GM19328 (cell line): ENCODE measurements around the gene C5orf24.
A peak's percentile ranks its signal among the peaks of the same experiment; 100 is the strongest.

ENCODE experiments used
- ATAC-seq: cut with Tn5 transposase; IDR thresholded peaks from one replicate; pipeline ENCODE4 v1.9.1; 2021; ENCODE audit warnings: mild to moderate bottlenecking, moderate library complexity; ENCODE audit not compliant: unreplicated experiment

The C5orf24 gene

DNA sequence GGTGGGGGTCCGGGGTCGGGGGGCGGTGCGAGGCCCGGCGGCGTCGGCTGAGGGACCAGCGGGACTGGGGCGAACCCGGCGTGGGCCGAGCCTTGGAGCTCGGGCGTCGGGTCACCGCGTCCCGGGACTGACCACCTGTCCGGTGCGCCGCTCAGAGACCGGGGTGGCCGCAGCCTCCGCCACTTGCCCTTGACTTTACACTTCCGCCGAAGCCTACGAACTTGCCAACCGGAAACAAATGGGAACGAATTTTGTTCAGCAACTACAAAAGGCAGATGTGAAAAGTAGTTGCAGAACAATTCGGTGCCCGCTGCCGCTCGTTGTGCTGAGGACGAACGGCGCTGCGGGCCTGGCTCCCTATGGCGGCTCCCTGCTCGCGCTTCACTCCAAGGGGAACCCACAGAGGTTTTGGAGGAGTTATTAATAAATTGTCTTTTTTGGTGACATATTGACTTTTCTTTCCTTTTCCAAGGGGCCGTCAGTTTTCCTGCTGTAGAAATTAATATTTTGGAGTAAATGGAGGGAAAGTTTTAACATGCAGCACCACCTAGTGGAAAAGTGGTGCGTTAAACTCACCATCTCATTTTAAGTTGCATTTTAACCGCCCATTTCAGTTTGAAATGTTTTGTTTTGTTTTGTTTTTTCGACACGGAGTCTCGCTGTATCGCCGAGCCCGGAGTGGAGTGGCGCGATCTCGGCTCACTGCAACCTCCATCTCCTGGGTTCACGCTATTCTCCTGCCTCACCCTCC is 59.7 kb downstream of the C5orf24 start:
- peak; percentile 7 for ATAC-seq

DNA sequence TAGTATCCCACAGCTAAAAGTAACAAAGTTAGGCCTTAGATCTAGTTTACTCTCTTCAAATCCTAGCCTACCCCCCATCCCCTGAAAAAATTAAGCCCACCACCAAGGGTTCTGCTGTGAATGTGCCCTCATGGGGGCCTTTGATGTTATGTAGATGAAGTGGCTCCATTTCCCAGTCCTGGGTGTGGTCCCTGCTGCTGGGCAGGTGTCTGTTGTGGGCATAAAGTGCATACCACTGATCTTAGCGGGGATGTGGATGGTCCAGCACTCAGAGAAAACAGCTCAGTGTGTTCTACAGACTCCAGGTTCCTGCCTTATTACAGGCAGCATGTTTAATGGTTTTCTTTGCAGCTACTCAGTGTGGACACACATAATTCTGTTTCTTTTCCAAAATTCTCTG is 61.0 kb downstream of the C5orf24 start:
- no peak for ATAC-seq
